ENCODE data around the gene HLCS.

Gene HLCS

GRCh38 chr21:36702622-36702968 lies 263.9 kb downstream of the HLCS start:
- no peaks in the 10 kb centered on the region for H3K79me2 ChIP-seq (ENCODE audit: insufficient read depth, low read length)
- no peak overlapping the region for H3K9ac ChIP-seq (ENCODE audit: low read depth, low read length, poor library complexity, severe bottlenecking)
- no peaks in the 10 kb centered on the region for H3K9me3 ChIP-seq (ENCODE audit: insufficient read depth, low read depth, low read length)
- H3K36me3 ChIP-seq (ENCODE audit: insufficient read depth, low read length), result no peaks in the 10 kb centered on the region
- no peaks in the 10 kb centered on the region for H4K20me1 ChIP-seq (ENCODE audit: insufficient read depth, low read length, poor library complexity, severe bottlenecking)
- TF ChIP-seq CTCF (conservative IDR thresholded peaks at IDR 0.05; ENCODE audit: low read length) (no peak), EZH2phosphoT487 (IDR thresholded peaks at IDR 0.05; ENCODE audit: borderline replicate concordance) (no peak)
- H2AFZ ChIP-seq (ENCODE audit: low read length), result no peak overlapping the region
- H3K4me2 ChIP-seq (ENCODE audit: low read depth, low read length, poor library complexity, severe bottlenecking), result no peak overlapping the region
- H3K27me3 ChIP-seq (ENCODE audit: insufficient read depth, low read length, poor library complexity, severe bottlenecking), result no peaks in the 10 kb centered on the region
- H3K4me3 ChIP-seq (ENCODE audit: low read length, poor library complexity, severe bottlenecking), result no peak overlapping the region
- no peaks in the 10 kb centered on the region for H3K9me2 ChIP-seq (replicated peaks; ENCODE audit: low read depth, low read length)
- H3F3A ChIP-seq (ENCODE audit: low read depth), result no peaks in the 10 kb centered on the region
- H3K4me1 ChIP-seq (ENCODE audit: insufficient read depth, low read length, poor library complexity, severe bottlenecking), result peaks cover 20% of the 10 kb centered on the region

- Histone ChIP-seq H3K4me2 (ENCODE audit: low read depth, low read length, poor library complexity, severe bottlenecking) (no peak overlapping the region), H3K27me3 (ENCODE audit: insufficient read depth, low read length, poor library complexity, severe bottlenecking) (no peaks in the 10 kb centered on the region), H3K4me3 (ENCODE audit: low read length, poor library complexity, severe bottlenecking) (no peak overlapping the region), H3F3A (ENCODE audit: low read depth) (no peaks in the 10 kb centered on the region), H3K36me3 (ENCODE audit: insufficient read depth, low read length) (no peaks in the 10 kb centered on the region), H3K4me1 (ENCODE audit: insufficient read depth, low read length, poor library complexity, severe bottlenecking) (peaks cover 18% of the 10 kb centered on the region), H3K9me2 (replicated peaks; ENCODE audit: low read depth, low read length) (no peaks in the 10 kb centered on the region), H3K9ac (ENCODE audit: low read depth, low read length, poor library complexity, severe bottlenecking) (no peak overlapping the region), H4K20me1 (ENCODE audit: insufficient read depth, low read length, poor library complexity, severe bottlenecking) (no peaks in the 10 kb centered on the region), H3K9me3 (ENCODE audit: insufficient read depth, low read depth, low read length) (no peaks in the 10 kb centered on the region), H2AFZ (ENCODE audit: low read length) (no peak overlapping the region), H3K79me2 (ENCODE audit: insufficient read depth, low read length) (no peaks in the 10 kb centered on the region)
- TF ChIP-seq EZH2phosphoT487 (IDR thresholded peaks at IDR 0.05; ENCODE audit: borderline replicate concordance), result no peak
- TF ChIP-seq CTCF (conservative IDR thresholded peaks at IDR 0.05; ENCODE audit: low read length), result no peak
Measured at GRCh38 chr21:36701756-36702621, 264.5 kb downstream of the HLCS start.

GRCh38 chr21:36700971-36701755 lies 265.3 kb downstream of the HLCS start:
- Histone ChIP-seq H2AFZ (ENCODE audit: low read length) (no peak overlapping the region), H3K4me2 (ENCODE audit: low read depth, low read length, poor library complexity, severe bottlenecking) (no peak overlapping the region), H3K9me3 (ENCODE audit: insufficient read depth, low read depth, low read length) (no peaks in the 10 kb centered on the region), H3K9me2 (replicated peaks; ENCODE audit: low read depth, low read length) (no peaks in the 10 kb centered on the region), H3F3A (ENCODE audit: low read depth) (no peaks in the 10 kb centered on the region), H3K79me2 (ENCODE audit: insufficient read depth, low read length) (no peaks in the 10 kb centered on the region), H3K4me1 (ENCODE audit: insufficient read depth, low read length, poor library complexity, severe bottlenecking) (peaks cover 10% of the 10 kb centered on the region), H4K20me1 (ENCODE audit: insufficient read depth, low read length, poor library complexity, severe bottlenecking) (no peaks in the 10 kb centered on the region), H3K27me3 (ENCODE audit: insufficient read depth, low read length, poor library complexity, severe bottlenecking) (no peaks in the 10 kb centered on the region), H3K36me3 (ENCODE audit: insufficient read depth, low read length) (no peaks in the 10 kb centered on the region), H3K9ac (ENCODE audit: low read depth, low read length, poor library complexity, severe bottlenecking) (no peak overlapping the region), H3K4me3 (ENCODE audit: low read length, poor library complexity, severe bottlenecking) (no peak overlapping the region)
- no peak for TF ChIP-seq EZH2phosphoT487 (IDR thresholded peaks at IDR 0.05; ENCODE audit: borderline replicate concordance)
- TF ChIP-seq CTCF (conservative IDR thresholded peaks at IDR 0.05; ENCODE audit: low read length), result no peak

Data from Loucy (cell line).